Stomach (tissue), 9 donors: Measurements from ENCODE around the gene CTDP1. TPM values are rescaled to one million over a fixed set of nuclear protein-coding genes. Genes with fewer than 3 reads are reported as not detected.

ENCODE experiments used
- DNase-seq, 2 donors: peaks; one replicate each; pipeline versions ENCODE4 v3.0.0 to v3.0.0-alpha.2; 2013 to 2019
- H3K27ac ChIP-seq, 5 donors: fragments of 200-600 bp in 4 of 5; sonication (generic) in 4 of 5; one replicate each; pipeline ENCODE4 v1.5.1; 2013 to 2019; ENCODE audit warnings: mild to moderate bottlenecking in 1 of 5, moderate library complexity in 1 of 5
- H3K27me3 ChIP-seq, 3 donors: fragments of 200-600 bp; sonication (generic); one replicate each; pipeline ENCODE4 v1.5.1; 2017 to 2019; ENCODE audit warnings: mixed run types in 1 of 3
- H3K36me3 ChIP-seq, 4 donors: fragments of 200-600 bp; sonication (generic); 1 replicate in 3 of 4; 2 replicates in 1 of 4; pipeline ENCODE4 v1.5.1; 2016 to 2019
- H3K4me1 ChIP-seq, 4 donors: fragments of 200-600 bp; sonication (generic); one replicate each; pipeline ENCODE4 v1.5.1; 2016 to 2019
- H3K4me3 ChIP-seq, 4 donors: fragments of 200-600 bp; sonication (generic) in 3 of 4; one replicate each; pipeline ENCODE4 v1.5.1; 2016 to 2019; ENCODE audit warnings: mild to moderate bottlenecking in 1 of 4
- H3K9me3 ChIP-seq, 4 donors: fragments of 200-600 bp; sonication (generic); one replicate each; pipeline ENCODE4 v1.5.1; 2016 to 2019
- EP300 ChIP-seq: sonication (generic); formaldehyde crosslinking; IDR thresholded peaks from one replicate; pipeline ENCODE4 v1.6.1; 2017; ENCODE audit warnings: antibody characterized with exemption
- POLR2A ChIP-seq, 4 donors: fragments of 450-650 bp; IDR thresholded peaks; one replicate each; pipeline ENCODE4 v1.6.1; 2016; ENCODE audit warnings: antibody characterized with exemption in 4 of 4, control low read depth in 2 of 4, mild to moderate bottlenecking in 1 of 4, moderate library complexity in 1 of 4
- POLR2AphosphoS5 ChIP-seq, 3 donors: sonication (generic); formaldehyde crosslinking; IDR thresholded peaks; one replicate each; pipeline ENCODE4 v1.6.1; 2016; ENCODE audit warnings: antibody characterized with exemption in 3 of 3
- WGBS, 5 donors: extraction: QIAGEN DNeasy Blood & Tissue Kit in 3 of 5; methylation state at CpG; one replicate each; pipeline versions ENCODE4 v1.1.5 to v1.1.7; 2013 to 2018; 5-methylcytosine and 5-hydroxymethylcytosine counted together
- intact Hi-C: fragments of 100-400 bp; cut with DNase I; formaldehyde crosslinking; loops from one replicate; pipeline ENCODE4 v1.15.1; 2023; ENCODE audit warnings: low total_unique reads
- polyA plus RNA-seq, 3 donors: library from polyadenylated mRNA; stranded (reverse); fragments of 200-250 nt; gene quantifications; one replicate each; pipeline ENCODE4 v1.2.3, GENCODE V29; 2013
- total RNA-seq, 5 donors: library from RNA; depleted of rRNA; stranded (reverse); fragments of >200 nt; gene quantifications; one replicate each; pipeline versions ENCODE4 v1.1.0 to v1.2.3, GENCODE V29; 2014 to 2016
- TF ChIP-seq, protein P1 (sequence below), 7 experiments: fragments of 450-650 bp in 4 of 7; fragments of 200-600 bp in 3 of 7; sonication (generic) in 3 of 7; IDR thresholded peaks; one replicate each; pipeline ENCODE4 v1.5.1; 2016 to 2019; ENCODE audit warnings: antibody characterized with exemption in 7 of 7, control low read depth in 2 of 7, mild to moderate bottlenecking in 1 of 7
- donor health status: healthy with polysubstance abuse.
- donor health status: Bipolar disorder and iron deficiency.
- donor health status: healthy.

CTDP1 gene
- total and polyA plus RNA-seq, 8 donors = 7.6 to 50.7 (median 16.8) TPM

- TF ChIP-seq POLR2A (IDR thresholded peaks at IDR 0.05) (no peak), POLR2AphosphoS5 (IDR thresholded peaks at IDR 0.05) (no peak), EP300 (no peak)
- no peaks in the 10 kb centered on the region for H3K36me3 ChIP-seq
- H3K4me3 ChIP-seq = no peak overlapping the region
- H3K27me3 ChIP-seq = peaks cover 12 to 34% (median 15%) of the 10 kb centered on the region in 3 donors
- no peak overlapping the region for H3K27ac ChIP-seq
- no peaks in the 10 kb centered on the region for H3K9me3 ChIP-seq
- 90 to 96% (median 94%) methylated on average over 15 of the region's 15 CpGs for WGBS, 5 donors
- peaks cover 0 to 11% (median 0%) of the 10 kb centered on the region in 4 donors for H3K4me1 ChIP-seq
- DNase-seq = no peak
- intact Hi-C loops = no loop called here
These were observed 44.2 kb upstream of the CTDP1 start for GRCh38 chr18:79635427-79635726.

GRCh38 chr18:79637181-79637920 lies 42.3 kb upstream of the CTDP1 start:
- DNase-seq = no peak
- Histone ChIP-seq H3K27ac (no peak overlapping the region), H3K4me1 (peaks cover 0 to 11% (median 0%) of the 10 kb centered on the region in 4 donors), H3K27me3 (peaks cover 12 to 50% (median 15%) of the 10 kb centered on the region in 3 donors), H3K4me3 (no peak overlapping the region), H3K9me3 (no peaks in the 10 kb centered on the region), H3K36me3 (no peaks in the 10 kb centered on the region)
- no peak for TF ChIP-seq EP300
- no peak for TF ChIP-seq POLR2AphosphoS5 (IDR thresholded peaks at IDR 0.05)
- TF ChIP-seq, protein P1, sequence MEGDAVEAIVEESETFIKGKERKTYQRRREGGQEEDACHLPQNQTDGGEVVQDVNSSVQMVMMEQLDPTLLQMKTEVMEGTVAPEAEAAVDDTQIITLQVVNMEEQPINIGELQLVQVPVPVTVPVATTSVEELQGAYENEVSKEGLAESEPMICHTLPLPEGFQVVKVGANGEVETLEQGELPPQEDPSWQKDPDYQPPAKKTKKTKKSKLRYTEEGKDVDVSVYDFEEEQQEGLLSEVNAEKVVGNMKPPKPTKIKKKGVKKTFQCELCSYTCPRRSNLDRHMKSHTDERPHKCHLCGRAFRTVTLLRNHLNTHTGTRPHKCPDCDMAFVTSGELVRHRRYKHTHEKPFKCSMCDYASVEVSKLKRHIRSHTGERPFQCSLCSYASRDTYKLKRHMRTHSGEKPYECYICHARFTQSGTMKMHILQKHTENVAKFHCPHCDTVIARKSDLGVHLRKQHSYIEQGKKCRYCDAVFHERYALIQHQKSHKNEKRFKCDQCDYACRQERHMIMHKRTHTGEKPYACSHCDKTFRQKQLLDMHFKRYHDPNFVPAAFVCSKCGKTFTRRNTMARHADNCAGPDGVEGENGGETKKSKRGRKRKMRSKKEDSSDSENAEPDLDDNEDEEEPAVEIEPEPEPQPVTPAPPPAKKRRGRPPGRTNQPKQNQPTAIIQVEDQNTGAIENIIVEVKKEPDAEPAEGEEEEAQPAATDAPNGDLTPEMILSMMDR (IDR thresholded peaks at IDR 0.05) = no peak
- TF ChIP-seq POLR2A (IDR thresholded peaks at IDR 0.05) = no peak
- intact Hi-C loops = no loop called here
- WGBS, 5 donors = 25 to 62% (median 38%) methylated on average over 18 to 58 of the region's 58 CpGs

DNA sequence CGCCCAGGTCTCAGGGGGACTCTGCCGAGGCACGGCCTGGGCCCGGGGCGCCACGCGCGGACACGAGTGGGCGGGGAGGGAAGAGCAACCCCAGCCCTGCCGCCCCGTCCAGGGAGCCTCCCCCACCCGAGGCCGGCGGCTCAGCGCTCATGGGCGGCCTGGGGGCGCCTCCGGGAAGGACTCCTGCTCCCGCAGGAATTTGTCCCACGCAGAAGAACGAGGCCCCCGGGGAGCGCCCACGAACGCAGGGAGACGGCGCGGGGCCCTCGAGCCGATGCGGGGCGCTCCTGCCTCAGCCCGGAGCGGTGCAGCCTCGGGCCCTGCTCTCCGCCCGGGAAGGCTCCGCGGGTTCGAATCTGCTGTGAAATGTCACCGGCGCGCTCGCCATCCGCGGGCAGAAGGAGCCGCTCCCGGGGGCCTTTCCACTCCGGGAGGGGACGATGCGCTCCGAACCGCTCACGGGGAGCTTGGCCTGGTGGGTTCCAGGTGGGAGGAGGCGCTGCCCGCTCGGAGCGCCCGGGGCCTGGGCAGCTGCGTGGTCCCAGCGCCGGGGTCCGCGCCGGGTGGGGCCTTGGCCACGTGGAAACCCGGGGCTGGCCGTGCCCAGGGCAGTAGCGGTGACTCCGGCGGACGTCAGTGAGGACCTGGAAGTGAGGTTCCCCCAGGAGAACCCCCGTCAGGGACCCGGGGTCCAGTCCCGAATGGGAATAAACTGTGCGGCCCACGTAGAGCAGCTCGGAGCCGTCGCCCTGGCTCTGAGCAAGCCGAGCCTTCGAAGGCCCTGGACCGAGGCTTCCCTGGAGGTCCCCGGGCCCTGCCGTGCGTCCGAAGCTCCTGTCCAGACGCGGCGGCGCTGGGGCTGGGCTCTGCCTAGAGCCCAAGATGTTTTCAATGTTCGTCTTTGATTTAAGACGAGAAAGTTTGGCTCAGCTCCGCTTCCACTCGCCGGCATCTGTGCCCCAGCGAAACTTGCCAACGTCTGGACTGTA lies 41.4 kb upstream of the CTDP1 start:
- Histone ChIP-seq H3K4me3 (no peak overlapping the region), H3K9me3 (no peaks in the 10 kb centered on the region), H3K27ac (no peak overlapping the region), H3K27me3 (peaks cover 12 to 52% (median 17%) of the 10 kb centered on the region in 3 donors), H3K36me3 (no peaks in the 10 kb centered on the region), H3K4me1 (peaks cover 0 to 11% (median 4%) of the 10 kb centered on the region in 4 donors)
- intact Hi-C loops = no loop called here
- 45 to 74% (median 56%) methylated on average over 7 to 99 of the region's 99 CpGs for WGBS, 5 donors
- no peak for DNase-seq
- TF ChIP-seq POLR2A (IDR thresholded peaks at IDR 0.05) (no peak), EP300 (no peak), POLR2AphosphoS5 (IDR thresholded peaks at IDR 0.05) (no peak)
- TF ChIP-seq, protein P1 (IDR thresholded peaks at IDR 0.05) = no peak

DNA sequence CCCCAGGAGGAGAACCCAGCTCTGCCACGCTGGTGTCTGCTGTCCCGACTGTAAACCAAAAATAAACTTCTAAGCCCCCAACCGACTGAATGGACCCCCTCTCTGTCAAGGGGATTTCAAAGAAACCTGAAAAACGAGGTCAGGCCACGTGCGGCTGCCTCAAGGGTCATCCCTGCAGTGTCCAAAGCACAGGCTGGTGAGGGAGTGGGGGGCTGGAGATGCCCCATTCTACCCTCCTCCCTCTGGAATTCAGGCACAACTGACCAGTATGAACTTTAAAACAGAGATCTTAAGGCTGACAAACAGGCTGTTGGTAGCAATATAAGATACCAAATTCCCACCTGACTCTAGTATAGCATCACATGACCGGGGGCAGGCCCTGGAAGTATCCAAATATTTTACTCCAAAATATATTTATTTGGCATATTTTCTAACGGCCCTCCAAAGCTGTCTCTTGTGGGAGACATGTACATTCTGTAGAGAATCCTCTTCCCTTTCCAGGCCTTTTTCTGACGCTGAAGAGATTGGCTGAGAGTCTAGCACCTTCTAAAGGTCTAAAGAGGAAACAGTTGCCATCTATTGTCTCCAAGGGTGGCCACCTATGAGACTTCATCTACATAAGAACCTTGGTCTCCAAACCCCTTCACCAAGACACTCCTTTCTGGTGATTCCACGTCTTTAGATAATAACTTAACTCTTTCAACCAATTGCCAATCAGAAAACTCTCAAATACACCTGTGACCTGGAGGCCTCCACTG lies 40.4 kb upstream of the CTDP1 start:
- DNase-seq = no peak
- no peaks in the 10 kb centered on the region for H3K9me3 ChIP-seq
- TF ChIP-seq POLR2AphosphoS5 (IDR thresholded peaks at IDR 0.05) = no peak
- no peak for TF ChIP-seq POLR2A (IDR thresholded peaks at IDR 0.05)
- no peak for TF ChIP-seq EP300
- TF ChIP-seq, protein P1 (IDR thresholded peaks at IDR 0.05) = no peak
- H3K4me3 ChIP-seq = no peak overlapping the region
- peaks cover 0 to 17% (median 9%) of the 10 kb centered on the region in 4 donors for H3K4me1 ChIP-seq
- H3K36me3 ChIP-seq = no peaks in the 10 kb centered on the region
- 52 to 69% (median 63%) methylated on average over 10 of the region's 10 CpGs for WGBS, 5 donors
- H3K27me3 ChIP-seq = peaks cover 12 to 55% (median 21%) of the 10 kb centered on the region in 3 donors
- H3K27ac ChIP-seq = no peak overlapping the region
- intact Hi-C loops = no loop called here
